Liver (tissue), 9 donors: ENCODE results near the gene PSMD1. TPM values are rescaled to one million over a fixed set of nuclear protein-coding genes. Genes with fewer than 3 reads are reported as not detected.

Source experiments
- DNase-seq: peaks from one replicate; pipeline ENCODE4 v3.0.0-alpha.2; 2017; ENCODE audit warnings: low spot score
- H3K27ac ChIP-seq, 2 donors: one replicate each; pipeline ENCODE4 v1.7.0; 2013; ENCODE audit warnings: inconsistent platforms in 2 of 2, low read length in 2 of 2, control low read depth in 1 of 2, low read depth in 1 of 2, mild to moderate bottlenecking in 1 of 2
- H3K27me3 ChIP-seq, 4 donors: one replicate each; pipeline versions ENCODE4 v1.6.1 to v1.7.0; 2013; ENCODE audit warnings: low read length in 3 of 4, inconsistent platforms in 1 of 4, mild to moderate bottlenecking in 1 of 4, moderate library complexity in 1 of 4; ENCODE audit not compliant: control insufficient read depth in 4 of 4, insufficient read depth in 4 of 4
- H3K36me3 ChIP-seq, 4 donors: one replicate each; pipeline versions ENCODE4 v1.6.1 to v1.7.0; 2013; ENCODE audit warnings: low read length in 3 of 4, mild to moderate bottlenecking in 3 of 4, low read depth in 1 of 4, moderate library complexity in 1 of 4; ENCODE audit not compliant: control insufficient read depth in 4 of 4, insufficient read depth in 3 of 4
- H3K4me1 ChIP-seq, 4 donors: one replicate each; pipeline versions ENCODE4 v1.6.1 to v1.7.0; 2013; ENCODE audit warnings: low read length in 3 of 4, mild to moderate bottlenecking in 3 of 4, moderate library complexity in 1 of 4; ENCODE audit not compliant: control insufficient read depth in 4 of 4, insufficient read depth in 4 of 4
- H3K4me3 ChIP-seq, 3 donors: one replicate each; pipeline versions ENCODE4 v1.6.1 to v1.7.0; 2013; ENCODE audit warnings: low read length in 3 of 3, control low read depth in 1 of 3, low read depth in 1 of 3, mild to moderate bottlenecking in 1 of 3
- H3K9ac ChIP-seq, 2 donors: one replicate each; pipeline ENCODE4 v1.7.0; 2013; ENCODE audit warnings: low read length in 2 of 2, mild to moderate bottlenecking in 2 of 2, moderate library complexity in 2 of 2, control low read depth in 1 of 2, low read depth in 1 of 2
- H3K9me3 ChIP-seq, 4 donors: one replicate each; pipeline versions ENCODE4 v1.6.1 to v1.7.0; 2013; ENCODE audit warnings: low read length in 3 of 4; ENCODE audit not compliant: control insufficient read depth in 4 of 4
- ATF3 ChIP-seq: IDR thresholded peaks from 2 replicates; pipeline ENCODE4 v1.6.1; 2016; ENCODE audit warnings: antibody characterized with exemption
- CTCF ChIP-seq: fragments of 150-350 bp; IDR thresholded peaks from 2 replicates; pipeline ENCODE4 v1.5.1; 2017; ENCODE audit warnings: improper control_type of control experiment, low read depth, low read length; ENCODE audit not compliant: missing input control
- EGR1 ChIP-seq, 2 donors: IDR thresholded peaks; 2 replicates each; pipeline ENCODE4 v1.6.1; 2016 to 2018; ENCODE audit warnings: antibody characterized with exemption in 2 of 2, low read depth in 2 of 2
- FOXA1 ChIP-seq: IDR thresholded peaks from 2 replicates; pipeline ENCODE4 v1.6.1; 2016; ENCODE audit warnings: antibody characterized with exemption
- FOXA2 ChIP-seq: IDR thresholded peaks from 2 replicates; pipeline ENCODE4 v1.6.1; 2016; ENCODE audit warnings: antibody characterized with exemption
- GABPA ChIP-seq, 2 donors: IDR thresholded peaks in 1 of 2; conservative IDR thresholded peaks in 1 of 2; 2 replicates each; pipeline ENCODE4 v1.6.1; 2016; ENCODE audit warnings: antibody characterized with exemption in 2 of 2, mild to moderate bottlenecking in 1 of 2, moderate library complexity in 1 of 2
- HNF4A ChIP-seq, 2 donors: conservative IDR thresholded peaks; 2 replicates each; pipeline ENCODE4 v1.6.1; 2016; ENCODE audit warnings: antibody characterized with exemption in 2 of 2, mild to moderate bottlenecking in 2 of 2
- HNF4G ChIP-seq: IDR thresholded peaks from 2 replicates; pipeline ENCODE4 v1.6.1; 2016; ENCODE audit warnings: antibody characterized with exemption
- JUND ChIP-seq, 2 donors: IDR thresholded peaks; 2 replicates each; pipeline ENCODE4 v1.6.1; 2016; ENCODE audit warnings: antibody characterized with exemption in 2 of 2
- MAX ChIP-seq: IDR thresholded peaks from 2 replicates; pipeline ENCODE4 v1.6.1; 2016; ENCODE audit warnings: antibody characterized with exemption
- RAD21 ChIP-seq, 2 donors: IDR thresholded peaks; 2 replicates each; pipeline ENCODE4 v1.6.1; 2016; ENCODE audit warnings: antibody characterized with exemption in 2 of 2, mild to moderate bottlenecking in 2 of 2
- REST ChIP-seq: IDR thresholded peaks from 2 replicates; pipeline ENCODE4 v1.6.1; 2016; ENCODE audit warnings: antibody characterized with exemption, mild to moderate bottlenecking
- RXRA ChIP-seq, 2 donors: IDR thresholded peaks; 2 replicates each; pipeline ENCODE4 v1.6.1; 2017 to 2018; ENCODE audit warnings: antibody characterized with exemption in 2 of 2, mild to moderate bottlenecking in 1 of 2
- SP1 ChIP-seq: IDR thresholded peaks from 2 replicates; pipeline ENCODE4 v1.6.1; 2018; ENCODE audit warnings: antibody characterized with exemption, mild to moderate bottlenecking
- TAF1 ChIP-seq: conservative IDR thresholded peaks from 2 replicates; pipeline ENCODE4 v1.6.1; 2016; ENCODE audit warnings: antibody characterized with exemption, mild to moderate bottlenecking
- YY1 ChIP-seq: IDR thresholded peaks from 2 replicates; pipeline ENCODE4 v1.6.1; 2016; ENCODE audit warnings: antibody characterized with exemption, mild to moderate bottlenecking
- ZBTB33 ChIP-seq: IDR thresholded peaks from 2 replicates; pipeline ENCODE4 v1.6.1; 2016; ENCODE audit warnings: antibody characterized with exemption
- WGBS: extraction: QIAGEN DNeasy Blood & Tissue Kit; methylation state at CpG from one replicate; pipeline ENCODE4 v1.1.7; 2013; 5-methylcytosine and 5-hydroxymethylcytosine counted together
- polyA plus RNA-seq, 2 donors: library from polyadenylated mRNA; stranded (reverse) in 1 of 2; unstranded in 1 of 2; fragments of 200-250 nt in 1 of 2; fragments of >200 nt in 1 of 2; fragmentation: Nextera tagmentation in 1 of 2; extraction: Ambion mirVana in 1 of 2; gene quantifications; one replicate each; pipeline versions ENCODE4 v1.2.1 to v1.2.3, GENCODE V29; 2013 to 2015
- total RNA-seq, 2 donors: library from RNA; depleted of rRNA; stranded (reverse); fragments of >200 nt; gene quantifications; one replicate each; pipeline ENCODE4 v1.2.3, GENCODE V29; 2014
- donor health status: healthy.
- donor health status: healthy.
- donor health status: healthy.
- donor health status: healthy.
- donor health status: healthy.

Gene PSMD1
- total and polyA plus RNA-seq, 4 donors: 31.7 to 83.3 (median 68.1) TPM

- no peak overlapping the region for H3K27ac ChIP-seq
- H3K27me3 ChIP-seq: no peaks in the 10 kb centered on the region
- DNase-seq: no peak
- WGBS: 94% methylated on average over 8 of the region's 8 CpGs
- H3K9ac ChIP-seq: no peak overlapping the region
- TF ChIP-seq EGR1 (IDR thresholded peaks at IDR 0.05; ENCODE audit: low read depth in 2 of 2): no peak
- no peak for TF ChIP-seq HNF4G
- TF ChIP-seq TAF1: no peak
- TF ChIP-seq REST: no peak
- no peak for TF ChIP-seq HNF4A (conservative IDR thresholded peaks at IDR 0.05)
- TF ChIP-seq FOXA2: no peak
- TF ChIP-seq CTCF: no peak
- no peak for TF ChIP-seq GABPA (IDR thresholded peaks at IDR 0.05 in 1 of 2, conservative IDR thresholded peaks at IDR 0.05 in 1 of 2)
- TF ChIP-seq ZBTB33: no peak
- no peak for TF ChIP-seq ATF3
- TF ChIP-seq RXRA (IDR thresholded peaks at IDR 0.05): no peak
- no peak for TF ChIP-seq YY1
- no peak for TF ChIP-seq MAX
- no peak overlapping the region for H3K4me3 ChIP-seq
- H3K36me3 ChIP-seq: peaks cover 7 to 29% (median 19%) of the 10 kb centered on the region in 4 donors
- H3K9me3 ChIP-seq: no peaks in the 10 kb centered on the region
- H3K4me1 ChIP-seq: no peaks in the 10 kb centered on the region
Measured at GRCh38 chr2:231152800-231153557, 96.3 kb downstream of the PSMD1 start.

GRCh38 chr2:231159306-231159705 lies 102.6 kb downstream of the PSMD1 start:
- H3K27ac ChIP-seq: no peak overlapping the region
- no peak for TF ChIP-seq FOXA2
- no peak for TF ChIP-seq SP1
- TF ChIP-seq TAF1: no peak
- TF ChIP-seq ATF3: no peak
- no peak for TF ChIP-seq EGR1 (IDR thresholded peaks at IDR 0.05; ENCODE audit: low read depth in 2 of 2)
- TF ChIP-seq FOXA1: no peak
- TF ChIP-seq HNF4A (conservative IDR thresholded peaks at IDR 0.05): no peak
- TF ChIP-seq RAD21 (IDR thresholded peaks at IDR 0.05): no peak
- no peak for TF ChIP-seq JUND (IDR thresholded peaks at IDR 0.05)
- no peak for TF ChIP-seq MAX
- TF ChIP-seq GABPA (IDR thresholded peaks at IDR 0.05 in 1 of 2, conservative IDR thresholded peaks at IDR 0.05 in 1 of 2): no peak
- TF ChIP-seq REST: no peak

More at GRCh38 chr2:231159306-231159705, 102.6 kb downstream of the PSMD1 start:
- peaks cover 4 to 28% (median 15%) of the 10 kb centered on the region in 4 donors for H3K36me3 ChIP-seq
- no peak overlapping the region for H3K9ac ChIP-seq
- no peak for DNase-seq
- no peaks in the 10 kb centered on the region for H3K4me1 ChIP-seq
- no peak overlapping the region for H3K4me3 ChIP-seq
- H3K27me3 ChIP-seq: no peaks in the 10 kb centered on the region
- H3K9me3 ChIP-seq: no peaks in the 10 kb centered on the region
